Lower leg skin (tissue), 4 donors: ENCODE measurements around the gene EMILIN3. TPM values are rescaled to one million over a fixed set of nuclear protein-coding genes. Genes with fewer than 3 reads are reported as not detected.
A peak's percentile ranks its signal among the peaks of the same experiment; 100 is the strongest.

Source experiments
- DNase-seq, 2 donors: peaks; one replicate each; pipeline ENCODE4 v3.0.0-alpha.2; 2019; ENCODE audit warnings: low spot score in 2 of 2
- H3K4me3 ChIP-seq: fragments of 200-600 bp; sonication (generic); 2 replicates; pipeline ENCODE4 v1.5.1; 2017; ENCODE audit warnings: mild to moderate bottlenecking, low read depth; ENCODE audit not compliant: poor library complexity, severe bottlenecking
- POLR2A ChIP-seq, 2 donors: fragments of 450-650 bp; IDR thresholded peaks; one replicate each; pipeline ENCODE4 v1.6.1; 2016 to 2017; ENCODE audit warnings: antibody characterized with exemption in 2 of 2, mild to moderate bottlenecking in 1 of 2, moderate library complexity in 1 of 2
- WGBS, 2 donors: methylation state at CpG; one replicate each; pipeline ENCODE4 v1.1.5; 2018; 5-methylcytosine and 5-hydroxymethylcytosine counted together
- intact Hi-C: fragments of 100-400 bp; cut with DNase I; formaldehyde crosslinking; loops from one replicate; pipeline ENCODE4 v1.15.0; 2023; ENCODE audit warnings: low total_unique reads
- total RNA-seq, 4 donors: library from RNA; depleted of rRNA; stranded (reverse); fragments of >200 nt; gene quantifications; one replicate each; pipeline ENCODE4 v1.1.0, GENCODE V29; 2016
- TF ChIP-seq, protein P1 (sequence below), 3 donors: fragments of 450-650 bp; IDR thresholded peaks; one replicate each; pipeline ENCODE4 v1.5.1; 2016; ENCODE audit warnings: antibody characterized with exemption in 3 of 3, mild to moderate bottlenecking in 3 of 3, moderate library complexity in 2 of 3

EMILIN3 gene
- total RNA-seq, 4 donors from 2014 or later: 1.0 to 7.8 (median 5.0) TPM

DNA sequence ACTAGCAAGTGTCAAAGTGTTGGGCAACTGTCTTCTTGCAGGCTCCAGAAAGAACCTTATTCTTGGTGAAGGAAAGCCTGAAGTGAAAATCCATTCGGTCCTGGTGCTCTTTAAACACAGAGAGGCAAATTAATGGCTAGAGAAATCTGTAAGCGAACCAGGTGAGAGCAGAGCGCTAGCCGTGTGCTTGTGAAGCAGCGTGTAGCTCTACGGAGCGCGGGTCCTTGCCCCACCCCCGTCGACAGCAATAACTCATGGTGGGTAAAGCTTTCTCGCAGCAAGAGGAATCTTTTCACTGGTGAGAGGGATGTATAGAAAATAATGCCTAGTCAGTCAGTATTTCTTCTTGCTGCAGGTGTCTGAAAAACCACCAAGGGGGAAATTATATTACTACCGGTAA lies 37.0 kb upstream of the EMILIN3 start:
- 83 to 85% methylated on average over 12 of the region's 12 CpGs for WGBS, 2 donors
- H3K4me3 ChIP-seq: no peak overlapping the region
- no peak for DNase-seq
- TF ChIP-seq POLR2A (IDR thresholded peaks at IDR 0.05): no peak
- TF ChIP-seq, protein P1, sequence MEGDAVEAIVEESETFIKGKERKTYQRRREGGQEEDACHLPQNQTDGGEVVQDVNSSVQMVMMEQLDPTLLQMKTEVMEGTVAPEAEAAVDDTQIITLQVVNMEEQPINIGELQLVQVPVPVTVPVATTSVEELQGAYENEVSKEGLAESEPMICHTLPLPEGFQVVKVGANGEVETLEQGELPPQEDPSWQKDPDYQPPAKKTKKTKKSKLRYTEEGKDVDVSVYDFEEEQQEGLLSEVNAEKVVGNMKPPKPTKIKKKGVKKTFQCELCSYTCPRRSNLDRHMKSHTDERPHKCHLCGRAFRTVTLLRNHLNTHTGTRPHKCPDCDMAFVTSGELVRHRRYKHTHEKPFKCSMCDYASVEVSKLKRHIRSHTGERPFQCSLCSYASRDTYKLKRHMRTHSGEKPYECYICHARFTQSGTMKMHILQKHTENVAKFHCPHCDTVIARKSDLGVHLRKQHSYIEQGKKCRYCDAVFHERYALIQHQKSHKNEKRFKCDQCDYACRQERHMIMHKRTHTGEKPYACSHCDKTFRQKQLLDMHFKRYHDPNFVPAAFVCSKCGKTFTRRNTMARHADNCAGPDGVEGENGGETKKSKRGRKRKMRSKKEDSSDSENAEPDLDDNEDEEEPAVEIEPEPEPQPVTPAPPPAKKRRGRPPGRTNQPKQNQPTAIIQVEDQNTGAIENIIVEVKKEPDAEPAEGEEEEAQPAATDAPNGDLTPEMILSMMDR (IDR thresholded peaks at IDR 0.05): no peak
- intact Hi-C loops: no loop called here

DNA sequence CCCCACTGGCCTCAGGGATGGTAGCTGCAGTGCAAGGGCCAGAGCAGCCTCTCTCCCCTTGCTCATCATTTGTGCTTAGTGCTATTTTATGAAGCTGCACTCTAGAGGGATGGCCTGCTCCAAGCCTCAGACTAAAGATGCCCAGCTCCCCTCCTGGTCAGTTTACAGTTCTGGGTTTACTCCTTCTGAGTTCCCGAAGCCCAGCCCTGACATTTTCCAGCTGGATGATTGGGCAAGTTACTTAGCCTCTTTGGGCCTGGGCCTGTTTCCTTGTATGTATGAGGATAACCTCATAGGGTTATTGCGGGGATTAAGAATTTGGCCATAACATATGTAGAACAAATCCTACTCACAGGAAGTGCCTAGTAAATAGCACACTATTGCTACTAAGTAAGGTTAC lies 31.8 kb upstream of the EMILIN3 start:
- DNase-seq: peak in 1 of 2 donors; percentile 73
- no peak overlapping the region for H3K4me3 ChIP-seq
- intact Hi-C loops: no loop called here
- TF ChIP-seq POLR2A (IDR thresholded peaks at IDR 0.05): no peak
- WGBS, 2 donors: 67 to 85% methylated on average over 2 of the region's 2 CpGs

DNA sequence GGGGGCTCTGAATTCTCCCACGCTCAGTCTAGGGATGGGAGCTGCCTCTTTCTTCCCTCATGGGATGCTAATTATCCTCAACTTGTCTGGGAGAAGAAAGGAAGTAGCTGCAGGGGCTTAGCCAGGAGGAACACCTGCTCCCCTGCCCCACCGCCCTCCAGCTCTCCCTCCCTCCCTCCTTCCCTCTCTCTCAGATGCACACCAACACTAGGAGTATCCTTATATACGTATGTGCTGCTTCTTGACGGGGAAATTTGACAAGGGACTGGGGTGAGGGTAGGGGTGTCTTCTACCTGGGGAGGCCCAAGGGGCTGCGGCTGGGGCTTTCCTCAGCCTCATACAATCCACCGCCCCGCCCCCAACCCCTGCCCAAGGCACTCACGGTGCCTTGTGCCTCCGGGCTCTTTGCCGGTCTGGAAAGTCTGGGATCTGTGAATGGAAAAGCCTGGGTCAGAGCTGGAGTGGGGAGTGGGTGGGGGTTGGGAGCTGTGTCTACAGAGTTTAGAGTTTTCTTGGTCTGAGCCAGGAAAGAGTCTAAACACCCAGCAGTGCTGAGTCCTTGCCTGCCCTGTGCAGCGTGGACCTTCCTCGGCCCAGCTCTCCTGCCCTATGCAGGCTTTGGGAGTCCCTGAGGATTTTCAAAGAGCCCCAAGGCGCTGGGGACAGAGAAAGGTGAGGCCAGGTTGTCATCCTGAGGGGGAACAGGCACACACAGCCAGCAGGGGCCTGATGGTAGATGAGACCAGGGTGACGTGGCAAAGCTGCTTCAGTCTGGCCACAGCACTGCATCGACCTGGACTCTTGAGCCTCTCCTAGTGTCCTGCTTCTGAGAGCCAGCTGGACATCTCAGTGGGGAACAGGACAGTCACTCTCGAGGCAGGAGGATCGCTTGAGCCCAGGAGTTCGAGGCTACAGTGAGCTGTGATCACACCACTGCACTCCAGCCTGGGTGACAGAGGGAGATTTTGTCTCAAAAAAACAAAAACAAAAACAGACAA lies 29.3 kb upstream of the EMILIN3 start:
- no peak overlapping the region for H3K4me3 ChIP-seq
- WGBS, 2 donors: 56 to 57% methylated on average over 18 of the region's 18 CpGs
- intact Hi-C loops: no loop called here
- DNase-seq: peak in 1 of 2 donors; percentile 81
- TF ChIP-seq, protein P1 (IDR thresholded peaks at IDR 0.05): no peak
- TF ChIP-seq POLR2A (IDR thresholded peaks at IDR 0.05): no peak

DNA sequence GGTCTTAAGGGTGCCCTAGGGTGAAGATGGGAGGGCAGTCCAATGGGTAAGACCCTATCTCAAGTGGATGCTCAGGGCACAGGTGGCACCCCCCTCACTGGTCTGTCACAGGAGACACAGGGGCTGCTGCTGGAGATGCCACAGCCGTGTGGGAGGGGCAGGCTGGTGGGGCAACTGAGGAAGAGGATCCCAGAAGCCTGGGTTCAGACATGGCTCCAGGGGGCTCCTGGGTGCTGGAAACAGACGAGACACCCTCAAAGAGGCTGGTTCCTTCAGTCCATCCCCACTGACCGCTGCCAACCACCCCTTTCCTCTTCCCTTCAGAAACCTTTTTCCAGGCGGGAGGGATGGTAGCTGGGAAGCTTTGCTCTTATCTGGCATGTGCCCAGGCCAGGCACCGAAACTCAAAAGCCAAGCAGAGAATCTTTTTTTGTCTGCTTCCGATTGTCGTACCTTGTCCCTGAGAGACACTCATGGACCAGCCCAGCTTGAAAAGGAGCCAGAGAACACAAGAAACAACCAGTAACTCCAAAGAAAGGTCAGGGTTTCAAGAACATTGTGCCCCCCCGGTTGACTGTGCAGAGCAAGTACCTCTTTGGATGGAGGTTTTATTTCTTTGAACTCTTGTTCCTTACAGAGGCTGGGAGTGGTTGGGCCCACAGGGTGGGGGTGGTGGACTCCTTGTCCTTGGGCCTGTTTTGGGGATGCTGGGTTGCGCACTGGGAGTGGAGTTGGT lies 28.5 kb upstream of the EMILIN3 start:
- TF ChIP-seq, protein P1 (IDR thresholded peaks at IDR 0.05): no peak
- no peak for TF ChIP-seq POLR2A (IDR thresholded peaks at IDR 0.05)
- peak in 1 of 2 donors; percentile 77 for DNase-seq
- WGBS, 2 donors: 65 to 73% methylated on average over 9 of the region's 9 CpGs
- no peak overlapping the region for H3K4me3 ChIP-seq
- intact Hi-C loops: no loop called here

DNA sequence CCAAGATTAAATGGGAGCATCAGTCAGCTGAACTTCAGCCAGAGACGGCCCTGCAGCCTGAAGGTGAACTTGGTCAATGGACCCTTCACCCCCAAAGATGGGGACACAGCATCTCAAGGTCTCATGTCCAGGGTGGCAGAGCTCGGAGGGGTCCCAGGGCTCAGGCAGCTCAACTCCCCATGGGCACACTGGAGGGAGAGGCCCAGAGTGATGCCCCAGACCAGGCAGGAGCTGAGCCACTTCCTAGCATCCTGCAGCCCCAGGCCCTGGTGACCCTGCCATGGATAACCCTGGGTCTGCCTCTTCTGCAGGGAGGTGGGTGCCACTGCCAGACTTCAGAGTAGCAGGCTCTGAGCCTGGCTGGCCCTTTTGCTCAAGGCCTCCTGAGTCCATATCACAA lies 27.5 kb upstream of the EMILIN3 start:
- intact Hi-C loops: no loop called here
- WGBS, 2 donors: 79 to 82% methylated on average over 2 of the region's 2 CpGs
- no peak overlapping the region for H3K4me3 ChIP-seq
- TF ChIP-seq, protein P1 (IDR thresholded peaks at IDR 0.05): no peak
- no peak for TF ChIP-seq POLR2A (IDR thresholded peaks at IDR 0.05)
- peak in 1 of 2 donors; percentile 84 for DNase-seq

DNA sequence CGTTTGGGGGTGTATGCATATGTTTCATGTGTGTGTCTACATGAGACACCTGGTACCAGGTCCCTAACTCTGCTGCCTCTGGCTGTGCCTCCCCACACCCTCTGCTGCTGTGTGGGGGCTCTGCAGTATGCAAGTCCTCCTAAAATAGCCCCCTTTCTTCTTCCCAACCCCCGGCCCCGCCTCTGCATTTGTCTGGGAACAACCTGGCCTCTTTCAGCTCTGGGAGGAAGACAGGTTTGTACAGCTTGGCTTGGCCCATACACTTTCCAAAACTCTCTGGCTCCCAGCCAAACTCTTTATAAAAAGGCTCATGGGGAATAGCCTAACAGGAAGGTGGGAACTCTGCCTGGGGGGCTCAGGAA lies 27.1 kb upstream of the EMILIN3 start:
- intact Hi-C loops: no loop called here
- TF ChIP-seq, protein P1 (IDR thresholded peaks at IDR 0.05): no peak
- TF ChIP-seq POLR2A (IDR thresholded peaks at IDR 0.05): no peak
- DNase-seq: peak in 1 of 2 donors; percentile 85
- 56 to 66% methylated on average over 3 of the region's 3 CpGs for WGBS, 2 donors
- H3K4me3 ChIP-seq: no peak overlapping the region
